HG03045 (cell line): ENCODE data around the gene CAMTA1.

Experiments used
- ATAC-seq: cut with Tn5 transposase; IDR thresholded peaks from one replicate; pipeline ENCODE4 v1.9.1; 2021; ENCODE audit warnings: mild to moderate bottlenecking, moderate library complexity; ENCODE audit not compliant: unreplicated experiment

Gene CAMTA1

DNA sequence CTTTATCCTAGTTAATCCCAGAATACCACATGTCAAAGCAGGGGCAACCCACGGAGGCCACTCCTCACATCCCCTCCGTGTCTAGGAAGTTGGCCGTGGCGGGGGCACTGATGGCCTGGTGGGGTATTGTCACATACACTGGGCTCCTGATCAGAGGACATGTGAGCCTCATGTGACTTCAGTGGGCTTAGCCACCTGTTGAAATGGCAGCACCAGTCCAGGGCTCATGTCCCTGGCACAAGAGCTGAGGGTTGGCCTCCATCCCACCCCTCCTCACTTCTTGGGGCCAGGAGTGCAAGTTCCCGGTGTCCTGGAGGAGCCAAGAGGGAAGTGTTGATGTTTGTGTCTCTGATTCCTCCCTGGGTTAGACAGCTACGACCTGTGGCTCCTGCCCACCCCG, 313.4 kb downstream of the CAMTA1 start:
- ATAC-seq, result no peak

DNA sequence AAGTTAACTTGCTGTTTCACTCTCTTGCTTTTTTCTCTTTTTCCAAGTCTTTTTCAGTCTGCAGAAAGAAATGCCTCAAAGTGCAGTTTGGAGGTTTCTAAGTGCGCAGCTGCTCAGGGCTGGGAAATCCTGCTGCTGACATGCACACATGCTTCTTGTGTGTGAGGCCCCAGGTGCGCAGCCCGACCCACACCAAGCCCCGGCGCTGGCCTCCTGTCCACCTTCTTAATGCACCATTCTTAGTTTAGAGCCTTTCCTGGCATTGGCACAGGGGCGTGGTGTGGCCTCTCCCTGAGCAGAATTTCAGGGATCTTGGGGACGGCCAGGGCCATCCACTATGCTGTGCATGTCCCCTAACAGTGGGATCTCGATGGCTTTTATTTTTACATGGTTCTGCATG, 315.2 kb downstream of the CAMTA1 start:
- no peak for ATAC-seq

- no peak for ATAC-seq
Measured at GRCh38 chr1:7101187-7101586, 315.9 kb downstream of the CAMTA1 start.

DNA sequence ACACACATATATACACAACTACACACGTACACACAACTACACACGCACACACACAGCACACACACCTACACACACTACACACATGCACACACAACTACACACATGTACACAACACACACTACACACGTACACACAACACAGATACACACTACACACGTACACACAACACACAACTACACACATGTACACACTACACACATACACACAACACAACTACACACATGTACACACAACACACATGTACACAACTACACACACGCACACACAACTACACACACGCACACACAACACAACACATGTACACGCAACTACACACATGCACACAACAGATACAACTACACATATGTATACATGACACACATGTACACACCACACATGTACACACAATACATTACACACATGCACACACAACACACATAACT, 318.1 kb downstream of the CAMTA1 start:
- no peak for ATAC-seq

GRCh38 chr1:7103874-7104273, 318.6 kb downstream of the CAMTA1 start:
- no peak for ATAC-seq

DNA sequence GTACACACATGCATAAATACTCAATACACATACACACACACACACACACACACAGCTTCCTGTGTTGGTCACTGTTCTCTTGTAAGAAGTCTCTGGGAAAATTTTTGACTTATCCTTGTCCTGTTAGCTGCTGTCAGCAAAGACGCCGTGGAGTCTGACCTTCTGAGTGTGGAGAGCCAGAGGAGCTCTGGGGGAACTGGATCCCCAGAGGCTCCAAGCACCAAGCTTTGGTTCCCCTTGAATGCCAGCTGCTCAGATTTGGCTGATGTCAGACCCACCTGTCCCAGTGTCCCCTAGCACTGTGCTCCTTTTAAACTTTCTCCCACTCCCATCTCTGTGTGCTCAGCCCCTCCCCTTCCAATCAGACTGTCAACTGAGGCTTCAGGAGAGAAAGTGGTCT, 319.1 kb downstream of the CAMTA1 start:
- no peak for ATAC-seq

DNA sequence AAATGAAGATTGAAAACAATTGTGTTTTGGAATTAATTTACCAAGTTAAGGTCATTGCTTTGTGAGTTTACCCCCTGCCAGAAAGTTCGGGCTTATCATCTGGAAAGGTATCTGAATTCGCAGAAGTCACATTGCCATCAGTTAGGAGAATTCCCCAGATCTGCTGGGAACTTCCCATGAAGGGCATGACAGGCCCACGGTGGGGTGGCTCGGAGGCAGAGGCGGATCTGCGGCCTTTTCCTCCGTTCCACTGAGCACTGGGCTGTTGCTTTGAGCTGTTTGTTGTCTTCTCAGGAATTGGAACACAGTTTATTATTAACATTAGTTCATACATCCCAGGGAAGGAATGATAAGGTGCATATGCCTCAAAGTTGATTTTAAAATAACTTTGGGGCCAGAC, 320.0 kb downstream of the CAMTA1 start:
- ATAC-seq, result no peak

- ATAC-seq, result no peak
Measured at GRCh38 chr1:7106442-7107108, 321.3 kb downstream of the CAMTA1 start.

GRCh38 chr1:7107109-7107830, 322.0 kb downstream of the CAMTA1 start:
- ATAC-seq, result no peak

DNA sequence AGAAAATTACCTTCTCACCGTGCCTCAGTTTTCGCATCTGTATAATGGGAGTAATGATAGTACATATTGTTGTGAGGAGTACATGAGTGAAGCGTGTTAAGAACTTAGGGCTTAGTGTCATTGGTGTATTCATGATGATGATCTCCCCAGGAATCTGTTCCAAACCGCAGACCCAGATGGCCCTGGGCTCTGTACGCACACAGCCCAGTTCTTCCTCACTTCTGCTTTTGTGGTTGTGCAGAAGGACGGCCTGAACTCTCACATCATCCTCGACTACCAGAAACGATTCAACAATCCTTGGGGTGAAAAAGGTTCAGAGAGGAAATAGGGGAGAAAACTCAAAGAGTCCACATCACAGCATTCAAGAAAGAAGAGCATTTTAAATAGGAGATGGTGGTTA, 323.0 kb downstream of the CAMTA1 start:
- no peak for ATAC-seq

GRCh38 chr1:7109901-7110300, 324.6 kb downstream of the CAMTA1 start:
- no peak for ATAC-seq

DNA sequence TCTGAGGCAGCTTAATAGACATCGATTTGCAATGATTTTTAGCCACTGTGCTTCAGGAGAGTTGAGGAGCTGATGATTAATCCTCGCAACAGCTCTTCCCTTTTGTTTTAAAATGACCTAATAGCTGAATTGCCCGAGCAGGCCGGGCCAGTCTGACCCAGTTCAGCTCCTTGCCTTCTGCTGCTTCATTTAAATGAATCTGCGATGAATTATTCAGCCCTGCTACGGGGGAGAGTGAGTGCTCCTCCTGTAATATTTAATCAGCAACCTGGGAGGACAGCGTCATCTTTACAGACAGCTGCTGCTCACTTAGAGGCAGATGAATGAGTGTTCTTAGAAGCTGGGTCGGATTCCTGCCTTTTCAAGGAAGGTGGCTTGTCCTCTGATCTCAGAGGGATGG, 325.1 kb downstream of the CAMTA1 start:
- no peak for ATAC-seq

DNA sequence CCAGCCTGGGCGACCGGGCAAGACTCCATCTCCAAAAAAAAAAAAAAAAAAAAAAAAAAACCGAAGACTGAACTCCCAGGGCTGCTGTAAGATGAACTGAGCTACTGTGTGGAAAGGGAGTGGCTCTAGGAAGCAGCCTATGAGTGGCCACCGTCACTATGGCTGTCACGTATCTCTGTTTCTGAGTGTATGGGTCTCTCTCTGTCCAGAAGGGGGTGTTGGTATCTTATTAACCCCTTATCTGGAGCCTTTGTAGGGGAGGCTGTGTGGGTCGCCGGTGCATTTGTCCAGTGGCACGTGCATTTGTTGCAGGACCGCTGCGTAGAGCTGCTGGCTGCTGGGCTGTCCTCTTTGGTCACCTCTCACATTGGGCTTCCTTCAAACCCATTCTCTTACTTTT, 326.6 kb downstream of the CAMTA1 start:
- no peak for ATAC-seq

DNA sequence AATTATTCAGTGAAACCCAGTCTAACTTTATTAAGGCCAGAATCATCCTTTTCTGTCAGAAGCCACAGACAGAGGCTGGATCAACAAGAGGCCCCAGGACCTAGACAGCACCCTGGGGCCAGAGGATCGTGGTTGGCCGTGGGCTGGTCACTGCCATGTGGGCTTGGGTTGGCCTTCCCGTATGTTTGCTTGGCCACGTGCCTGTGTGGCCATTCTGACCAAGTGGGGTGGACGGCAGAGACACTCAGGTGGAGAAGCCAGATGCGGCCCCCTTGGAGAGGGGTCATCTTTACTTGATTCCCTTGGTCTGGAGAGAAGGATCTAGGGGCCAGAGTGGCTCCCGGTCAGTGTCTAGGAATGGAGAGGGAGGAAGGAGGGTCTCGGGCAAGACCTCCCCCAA, 327.9 kb downstream of the CAMTA1 start:
- ATAC-seq, result no peak

DNA sequence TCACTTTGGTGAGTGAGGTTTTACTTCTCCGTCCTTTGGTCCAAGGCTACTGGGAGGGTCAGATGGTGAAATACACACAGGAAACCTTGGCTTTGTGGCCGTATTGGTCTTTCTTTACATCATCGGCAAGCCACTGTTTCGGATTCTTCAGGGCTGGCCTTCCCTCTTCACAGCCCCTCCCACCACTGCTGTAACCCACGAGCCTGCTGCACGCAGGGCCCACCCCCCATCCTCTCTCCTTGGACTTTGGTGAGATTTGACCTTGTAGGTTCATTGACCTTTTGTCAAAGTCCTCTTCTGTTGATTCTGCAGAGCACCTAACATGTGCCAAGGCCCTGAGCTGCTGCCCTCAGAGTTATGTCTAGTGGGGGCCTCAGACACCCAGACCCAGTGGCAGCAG, 328.6 kb downstream of the CAMTA1 start:
- ATAC-seq, result no peak

GRCh38 chr1:7116001-7116400, 330.7 kb downstream of the CAMTA1 start:
- ATAC-seq, result no peak

DNA sequence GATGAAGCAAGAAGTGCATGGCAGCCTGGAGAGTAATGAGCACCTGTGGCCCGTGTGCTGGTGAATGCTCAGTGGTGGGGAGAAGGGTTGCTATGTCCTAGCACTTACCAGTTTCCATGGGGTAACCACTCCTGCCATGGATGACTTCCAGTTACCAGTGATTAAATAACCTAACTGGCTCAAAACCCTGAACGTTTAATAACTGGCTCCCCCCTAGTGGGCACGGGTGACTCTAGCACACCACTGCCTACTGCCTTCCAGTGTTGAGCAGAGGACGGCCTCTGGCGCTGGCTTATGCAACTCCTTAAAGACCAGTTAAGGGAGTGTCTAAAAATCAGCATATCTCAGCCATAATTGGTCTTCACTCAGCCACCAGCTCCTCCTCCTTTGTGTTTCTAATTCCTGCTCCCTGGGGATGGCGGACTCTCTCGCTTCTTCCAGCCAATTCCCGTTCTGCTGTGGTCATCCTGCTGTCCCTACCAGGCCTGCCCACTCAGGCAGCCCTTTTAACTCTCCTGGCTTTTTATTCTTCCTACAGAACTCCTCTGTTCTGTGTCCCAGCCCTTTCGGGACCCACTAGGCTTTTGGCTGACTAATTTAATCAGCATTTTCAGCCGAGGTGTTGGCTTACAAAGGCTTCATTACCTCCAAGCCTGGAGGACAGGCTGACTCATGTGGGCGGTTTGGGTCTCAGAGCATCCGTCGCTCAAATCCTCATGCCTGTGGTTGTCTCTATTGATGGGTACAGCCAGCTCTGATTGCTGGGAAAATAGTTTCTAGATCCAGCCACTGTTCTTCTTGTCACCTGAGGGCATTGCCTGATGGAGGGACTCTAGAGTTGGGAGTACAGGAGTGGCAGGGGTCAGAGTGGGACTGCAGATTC, 332.4 kb downstream of the CAMTA1 start:
- no peak for ATAC-seq

GRCh38 chr1:7119156-7119555, 333.9 kb downstream of the CAMTA1 start:
- ATAC-seq, result no peak

- no peak for ATAC-seq
Measured at GRCh38 chr1:7120863-7121621, 335.8 kb downstream of the CAMTA1 start.

GRCh38 chr1:7121622-7121988, 336.4 kb downstream of the CAMTA1 start:
- no peak for ATAC-seq
